ENCODE measurements around the gene PPM1J. TPM values are rescaled to one million over a fixed set of nuclear protein-coding genes. Genes with fewer than 3 reads are reported as not detected.
"Not testable (repeated sequence)": the region's sequence is repeated elsewhere in the genome, so short reads cannot be mapped to it uniquely, and the experiment has no call there.

Gene PPM1J
- total RNA-seq, 2 donors from 2014 or later: 0.66 to 2.3 TPM

DNA sequence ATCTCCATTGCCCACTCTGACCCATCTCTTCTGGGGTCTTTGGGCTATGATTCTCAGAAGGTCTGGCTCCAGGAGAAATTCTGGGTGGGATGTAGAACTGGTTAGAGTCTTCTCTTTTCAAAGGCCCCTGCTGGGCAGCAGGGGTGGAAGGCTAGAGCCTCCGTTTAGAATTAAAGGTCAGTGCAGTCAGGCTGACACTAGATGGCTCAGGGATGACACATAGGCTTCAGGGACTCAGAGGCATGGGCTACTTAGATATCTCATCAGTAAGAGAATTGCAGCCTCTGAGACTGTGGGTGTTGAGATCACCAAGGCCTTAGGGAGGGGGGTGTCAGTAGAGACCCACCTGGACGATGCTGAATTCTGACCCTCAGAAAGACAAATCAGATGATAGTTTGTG lies 12.6 kb upstream of the PPM1J start:
- H3K4me3 ChIP-seq: no peak overlapping the region
- no peak overlapping the region for H3K27ac ChIP-seq
- H3K27me3 ChIP-seq: no peaks in the 10 kb centered on the region
- 34 to 49% methylated on average over 2 of the region's 2 CpGs for WGBS, 2 donors
- TF ChIP-seq, protein P1, sequence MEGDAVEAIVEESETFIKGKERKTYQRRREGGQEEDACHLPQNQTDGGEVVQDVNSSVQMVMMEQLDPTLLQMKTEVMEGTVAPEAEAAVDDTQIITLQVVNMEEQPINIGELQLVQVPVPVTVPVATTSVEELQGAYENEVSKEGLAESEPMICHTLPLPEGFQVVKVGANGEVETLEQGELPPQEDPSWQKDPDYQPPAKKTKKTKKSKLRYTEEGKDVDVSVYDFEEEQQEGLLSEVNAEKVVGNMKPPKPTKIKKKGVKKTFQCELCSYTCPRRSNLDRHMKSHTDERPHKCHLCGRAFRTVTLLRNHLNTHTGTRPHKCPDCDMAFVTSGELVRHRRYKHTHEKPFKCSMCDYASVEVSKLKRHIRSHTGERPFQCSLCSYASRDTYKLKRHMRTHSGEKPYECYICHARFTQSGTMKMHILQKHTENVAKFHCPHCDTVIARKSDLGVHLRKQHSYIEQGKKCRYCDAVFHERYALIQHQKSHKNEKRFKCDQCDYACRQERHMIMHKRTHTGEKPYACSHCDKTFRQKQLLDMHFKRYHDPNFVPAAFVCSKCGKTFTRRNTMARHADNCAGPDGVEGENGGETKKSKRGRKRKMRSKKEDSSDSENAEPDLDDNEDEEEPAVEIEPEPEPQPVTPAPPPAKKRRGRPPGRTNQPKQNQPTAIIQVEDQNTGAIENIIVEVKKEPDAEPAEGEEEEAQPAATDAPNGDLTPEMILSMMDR (IDR thresholded peaks at IDR 0.05): no peak
- TF ChIP-seq POLR2A (IDR thresholded peaks at IDR 0.05): no peak
- H3K36me3 ChIP-seq (replicated peaks in 1 of 2; ENCODE audit: insufficient read depth in 1 of 2, low read depth in 2 of 2): no peaks in the 10 kb centered on the region
- no peak for ATAC-seq
- no peaks in the 10 kb centered on the region for H3K9me3 ChIP-seq
- no peaks in the 10 kb centered on the region for H3K4me1 ChIP-seq
- intact Hi-C loops (cut with DNase I): loop anchor here (10.0 kb wide), 1 partner anchor 337 kb away; no protein-coding TSS in a partner anchor
- no peak for DNase-seq

DNA sequence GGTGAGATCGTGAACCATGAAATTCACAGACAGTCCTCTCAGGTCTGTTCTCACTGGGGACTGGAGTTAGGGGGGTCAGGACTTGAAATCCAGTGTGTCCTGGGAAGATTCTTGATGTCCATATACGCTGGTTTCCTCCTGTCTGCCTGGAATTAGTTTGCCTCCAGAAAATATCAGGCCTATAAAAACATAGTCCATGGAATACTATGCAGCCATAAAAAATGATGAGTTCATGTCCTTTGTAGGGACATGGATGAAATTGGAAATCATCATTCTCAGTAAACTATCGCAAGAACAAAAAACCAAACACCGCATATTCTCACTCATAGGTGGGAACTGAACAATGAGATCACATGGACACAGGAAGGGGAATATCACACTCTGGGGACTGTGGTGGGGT lies 9.1 kb upstream of the PPM1J start:
- intact Hi-C loops (cut with DNase I): loop anchor here (5.0 to 10.0 kb wide), 2 partner anchors 78 to 341 kb away; no protein-coding TSS in a partner anchor
- not testable (repeated sequence) for H3K4me3 ChIP-seq; H3K4me1 ChIP-seq; DNase-seq; H3K36me3 ChIP-seq (replicated peaks in 1 of 2; ENCODE audit: insufficient read depth in 1 of 2, low read depth in 2 of 2); H3K27me3 ChIP-seq; ATAC-seq; H3K9me3 ChIP-seq; H3K27ac ChIP-seq
- WGBS, 2 donors: 80 to 83% methylated on average over 3 of the region's 4 CpGs

DNA sequence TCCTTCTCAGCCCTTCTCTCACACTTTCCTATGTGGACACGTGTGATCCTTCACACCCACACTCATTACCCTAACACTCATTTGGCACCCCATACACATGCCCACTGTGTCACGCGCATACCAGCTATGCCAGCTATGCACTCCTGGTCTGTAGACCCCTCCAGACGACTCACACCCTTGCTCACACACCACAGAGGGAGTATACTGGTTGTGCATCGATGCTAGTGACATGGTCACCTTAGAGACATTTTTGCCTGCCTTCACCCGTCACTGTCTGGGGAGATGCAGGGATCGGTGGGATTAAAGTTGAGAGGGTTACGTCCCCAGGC lies 8.3 kb upstream of the PPM1J start:
- no peak overlapping the region for H3K4me3 ChIP-seq
- H3K36me3 ChIP-seq (replicated peaks in 1 of 2; ENCODE audit: insufficient read depth in 1 of 2, low read depth in 2 of 2): no peaks in the 10 kb centered on the region
- intact Hi-C loops (cut with DNase I): loop anchor here (5.0 to 10.0 kb wide), 2 partner anchors 79 to 341 kb away; no protein-coding TSS in a partner anchor
- ATAC-seq (no peak), DNase-seq (no peak)
- no peak overlapping the region for H3K27ac ChIP-seq
- H3K4me1 ChIP-seq: peaks cover 13% of the 10 kb centered on the region
- H3K9me3 ChIP-seq: no peaks in the 10 kb centered on the region
- WGBS, 2 donors: 73 to 79% methylated on average over 8 of the region's 8 CpGs
- H3K27me3 ChIP-seq: no peaks in the 10 kb centered on the region
- TF ChIP-seq POLR2A (IDR thresholded peaks at IDR 0.05): no peak
- TF ChIP-seq, protein P1 (IDR thresholded peaks at IDR 0.05): no peak

DNA sequence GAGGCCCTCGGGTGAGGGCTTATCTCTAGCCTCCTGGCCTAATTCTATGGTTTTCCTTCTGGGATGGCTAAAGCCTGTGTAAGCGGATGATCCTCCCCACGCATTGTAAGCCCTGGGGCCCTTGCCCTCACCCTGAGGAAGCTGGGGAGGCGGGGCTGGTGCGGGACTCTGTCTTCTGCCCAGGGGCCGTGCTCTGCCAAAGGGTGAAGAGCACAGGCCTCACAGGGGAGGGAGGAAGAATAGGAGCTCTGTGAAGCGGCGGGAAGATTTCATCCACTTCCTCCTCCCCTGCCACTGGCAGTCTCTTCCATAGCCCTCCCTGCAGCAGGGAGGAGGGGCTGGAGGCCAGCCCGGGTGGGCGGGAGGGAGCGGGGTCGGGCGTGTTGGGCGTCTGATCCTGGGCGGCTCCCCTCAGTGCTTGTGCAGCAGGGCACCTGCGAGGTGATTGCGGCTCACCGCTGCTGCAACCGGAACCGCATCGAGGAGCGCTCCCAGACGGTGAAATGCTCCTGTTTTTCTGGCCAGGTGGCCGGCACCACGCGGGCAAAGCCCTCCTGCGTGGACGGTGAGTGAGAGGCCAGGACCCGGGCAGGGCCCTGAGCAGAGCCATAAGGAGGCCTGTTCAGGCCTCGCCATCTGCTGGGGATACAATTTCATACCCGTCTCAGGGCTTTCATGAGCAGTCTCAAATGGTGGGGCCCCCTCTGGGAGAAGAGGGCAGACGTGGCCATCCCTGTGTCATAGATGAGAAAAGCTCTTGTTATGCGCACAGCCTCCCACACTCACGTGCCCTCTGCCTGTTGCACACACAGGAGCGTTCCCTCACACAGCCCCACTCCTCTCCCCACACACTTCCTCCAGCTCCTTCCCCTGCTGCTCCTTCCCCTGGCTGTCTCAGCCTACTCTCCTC lies 7.7 kb upstream of the PPM1J start:
- no peak for DNase-seq
- no peaks in the 10 kb centered on the region for H3K9me3 ChIP-seq
- no peak for TF ChIP-seq POLR2A (IDR thresholded peaks at IDR 0.05)
- TF ChIP-seq, protein P1 (IDR thresholded peaks at IDR 0.05): no peak
- ATAC-seq: peak; percentile 16
- H3K4me1 ChIP-seq: peaks cover 14% of the 10 kb centered on the region
- intact Hi-C loops (cut with DNase I): loop anchor here (5.0 to 10.0 kb wide), 2 partner anchors 79 to 342 kb away; no protein-coding TSS in a partner anchor
- no peak overlapping the region for H3K27ac ChIP-seq
- H3K27me3 ChIP-seq: no peaks in the 10 kb centered on the region
- H3K36me3 ChIP-seq (replicated peaks in 1 of 2; ENCODE audit: insufficient read depth in 1 of 2, low read depth in 2 of 2): no peaks in the 10 kb centered on the region
- H3K4me3 ChIP-seq: no peak overlapping the region
- 45 to 49% methylated on average over 12 to 35 of the region's 35 CpGs for WGBS, 2 donors

DNA sequence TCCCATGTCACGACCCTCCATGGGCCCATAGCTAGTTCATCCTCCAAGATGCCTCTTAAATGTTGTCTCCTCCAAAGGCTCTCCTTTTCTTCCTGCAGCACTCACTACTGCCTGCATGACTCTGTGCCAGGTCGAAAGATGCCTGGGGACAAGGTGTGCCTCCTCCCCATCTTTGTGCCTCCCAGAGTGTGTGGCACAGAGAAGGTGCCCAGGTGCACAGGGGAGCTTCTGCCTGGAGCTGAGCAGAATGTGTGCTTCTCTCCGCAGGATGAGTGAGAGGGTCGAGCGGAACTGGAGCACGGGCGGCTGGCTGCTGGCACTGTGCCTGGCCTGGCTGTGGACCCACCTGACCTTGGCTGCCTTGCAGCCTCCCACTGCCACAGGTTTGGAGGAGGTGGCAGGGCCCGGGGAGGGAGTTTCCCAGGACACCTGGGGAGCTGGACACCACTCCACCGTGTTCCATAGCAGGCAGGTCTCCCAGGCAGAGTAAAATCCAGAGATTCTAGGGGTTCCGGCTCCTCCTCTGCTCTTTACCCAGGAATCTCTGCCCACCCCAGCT lies 6.9 kb upstream of the PPM1J start:
- H3K4me1 ChIP-seq: peaks cover 14% of the 10 kb centered on the region
- no peaks in the 10 kb centered on the region for H3K27me3 ChIP-seq
- DNase-seq: no peak
- H3K27ac ChIP-seq: no peak overlapping the region
- intact Hi-C loops (cut with DNase I): loop anchor here (5.0 to 10.0 kb wide), 2 partner anchors 80 to 343 kb away; no protein-coding TSS in a partner anchor
- H3K4me3 ChIP-seq: no peak overlapping the region
- no peaks in the 10 kb centered on the region for H3K36me3 ChIP-seq (replicated peaks in 1 of 2; ENCODE audit: insufficient read depth in 1 of 2, low read depth in 2 of 2)
- TF ChIP-seq POLR2A (IDR thresholded peaks at IDR 0.05): no peak
- TF ChIP-seq, protein P1 (IDR thresholded peaks at IDR 0.05): no peak
- no peaks in the 10 kb centered on the region for H3K9me3 ChIP-seq
- WGBS, 2 donors: 26 to 29% methylated on average over 8 to 10 of the region's 10 CpGs
- ATAC-seq: no peak

DNA sequence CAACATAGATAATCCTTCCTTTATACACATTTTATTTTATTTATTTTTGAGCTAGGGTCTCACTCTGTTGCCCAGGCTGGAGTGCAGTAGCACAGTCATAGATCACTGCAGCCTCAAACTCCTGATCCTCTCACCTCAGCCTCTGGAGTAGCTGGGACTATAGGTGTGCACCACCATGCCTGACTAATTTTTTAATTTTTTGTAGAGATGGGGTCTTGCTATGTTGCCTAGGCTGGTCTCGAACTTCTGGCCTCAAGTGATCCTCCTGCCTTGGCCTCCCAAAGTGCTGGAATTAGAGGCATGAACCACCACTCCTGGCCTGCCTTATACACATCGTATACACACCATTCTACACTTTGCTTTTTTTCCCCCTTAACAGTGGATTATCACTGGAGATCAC lies 6.2 kb upstream of the PPM1J start:
- not testable (repeated sequence) for ATAC-seq

More for the DNA sequence above, 6.2 kb upstream of the PPM1J start:
- H3K36me3 ChIP-seq (replicated peaks in 1 of 2; ENCODE audit: insufficient read depth in 1 of 2, low read depth in 2 of 2); DNase-seq; H3K27ac ChIP-seq; H3K27me3 ChIP-seq; H3K4me3 ChIP-seq; H3K9me3 ChIP-seq: not testable (repeated sequence)
- intact Hi-C loops (cut with DNase I): loop anchor here (5.0 to 10.0 kb wide), 2 partner anchors 81 to 344 kb away; no protein-coding TSS in a partner anchor
- WGBS, 2 donors: 89 to 92% methylated on average over 2 of the region's 2 CpGs
- H3K4me1 ChIP-seq: peaks cover 14% of the 10 kb centered on the region

Data from body of pancreas (tissue), 4 donors.